DOHH2 (cell line): ENCODE data around the gene CPN2.

ENCODE experiments used
- H3F3A ChIP-seq: fragments of 200-600 bp; sonication (generic), shearing (Covaris generic); 2 replicates; pipeline ENCODE4 v1.6.0; 2016; ENCODE audit warnings: antibody characterized with exemption, mild to moderate bottlenecking; ENCODE audit not compliant: control insufficient read depth, insufficient read depth
- H3K27ac ChIP-seq: fragments of 200-600 bp; sonication (generic); 2 replicates; pipeline ENCODE4 v1.5.1; 2014; ENCODE audit warnings: low read depth, mild to moderate bottlenecking, low read length, moderate library complexity
- H3K27me3 ChIP-seq: fragments of 200-600 bp; sonication (generic); 2 replicates; pipeline ENCODE4 v1.6.1; 2014; ENCODE audit warnings: mild to moderate bottlenecking, low read length, mixed read lengths; ENCODE audit not compliant: control insufficient read depth
- H3K36me3 ChIP-seq: fragments of 200-600 bp; sonication (generic); 2 replicates; pipeline ENCODE4 v1.6.1; 2014; ENCODE audit warnings: mild to moderate bottlenecking, low read length, moderate library complexity, mixed read lengths; ENCODE audit not compliant: control insufficient read depth
- H3K4me1 ChIP-seq: fragments of 200-600 bp; sonication (generic); 2 replicates; pipeline ENCODE4 v1.6.1; 2014; ENCODE audit warnings: mild to moderate bottlenecking, low read length, mixed read lengths; ENCODE audit not compliant: control insufficient read depth
- H3K4me2 ChIP-seq: fragments of 200-600 bp; sonication (generic); 2 replicates; pipeline ENCODE4 v1.6.0; 2014; ENCODE audit warnings: mild to moderate bottlenecking, low read length, moderate library complexity
- H3K4me3 ChIP-seq: fragments of 200-600 bp; sonication (generic); 2 replicates; pipeline ENCODE4 v1.5.1; 2014; ENCODE audit warnings: mild to moderate bottlenecking, low read length, mixed read lengths
- H3K79me2 ChIP-seq: fragments of 200-600 bp; sonication (generic); 2 replicates; pipeline ENCODE4 v1.6.1; 2014; ENCODE audit warnings: mild to moderate bottlenecking, low read length, mixed read lengths; ENCODE audit not compliant: control insufficient read depth
- H3K9me2 ChIP-seq: fragments of 200-600 bp; sonication (generic); replicated peaks from 2 replicates; pipeline ENCODE4 v1.6.1; 2014; ENCODE audit warnings: mild to moderate bottlenecking, low read length, mixed read lengths; ENCODE audit not compliant: control insufficient read depth
- H3K9me3 ChIP-seq: fragments of 200-600 bp; sonication (generic); 2 replicates; pipeline ENCODE4 v1.6.1; 2014; ENCODE audit warnings: antibody characterized with exemption, low read length, mixed read lengths; ENCODE audit not compliant: control insufficient read depth, insufficient read depth
- H4K20me1 ChIP-seq: fragments of 200-600 bp; sonication (generic); 2 replicates; pipeline ENCODE4 v1.6.0; 2014; ENCODE audit warnings: low read depth, mild to moderate bottlenecking, antibody characterized with exemption, low read length, moderate library complexity; ENCODE audit not compliant: control insufficient read depth, insufficient read depth
- CTCF ChIP-seq: fragments of 200-600 bp; sonication (generic); IDR thresholded peaks from one replicate; pipeline ENCODE4 v1.5.1; 2014; ENCODE audit warnings: antibody characterized with exemption, mild to moderate bottlenecking, low read depth, low read length; ENCODE audit not compliant: poor library complexity, severe bottlenecking
- EZH2phosphoT487 ChIP-seq: fragments of 200-600 bp; sonication (generic); IDR thresholded peaks from 2 replicates; pipeline ENCODE4 v1.6.1; 2017; ENCODE audit warnings: borderline replicate concordance, mild to moderate bottlenecking, antibody characterized with exemption, low read length, moderate library complexity, mixed read lengths

The CPN2 gene

GRCh38 chr3:194296454-194297263 is 54.5 kb downstream of the CPN2 start:
- TF ChIP-seq CTCF: no peak
- H3K4me2 ChIP-seq: no peak overlapping the region
- H3K27me3 ChIP-seq: peaks cover 27% of the 10 kb centered on the region
- no peaks in the 10 kb centered on the region for H3K36me3 ChIP-seq
- H4K20me1 ChIP-seq: no peaks in the 10 kb centered on the region
- H3K9me3 ChIP-seq: no peaks in the 10 kb centered on the region
- no peak overlapping the region for H3K27ac ChIP-seq
- no peak overlapping the region for H3K4me3 ChIP-seq
- H3K79me2 ChIP-seq: no peaks in the 10 kb centered on the region
- no peaks in the 10 kb centered on the region for H3F3A ChIP-seq
- H3K9me2 ChIP-seq: no peaks in the 10 kb centered on the region
- no peaks in the 10 kb centered on the region for H3K4me1 ChIP-seq

- H3K36me3 ChIP-seq: no peaks in the 10 kb centered on the region
- no peak overlapping the region for H3K4me3 ChIP-seq
- TF ChIP-seq CTCF (no peak), EZH2phosphoT487 (no peak)
- no peaks in the 10 kb centered on the region for H4K20me1 ChIP-seq
- no peaks in the 10 kb centered on the region for H3F3A ChIP-seq
- H3K27me3 ChIP-seq: peaks cover 31% of the 10 kb centered on the region
- H3K9me2 ChIP-seq: no peaks in the 10 kb centered on the region
- no peak overlapping the region for H3K27ac ChIP-seq
- H3K4me1 ChIP-seq: no peaks in the 10 kb centered on the region
- H3K4me2 ChIP-seq: no peak overlapping the region
- no peaks in the 10 kb centered on the region for H3K9me3 ChIP-seq
- H3K79me2 ChIP-seq: no peaks in the 10 kb centered on the region
Measured at GRCh38 chr3:194294895-194295214, 56.3 kb downstream of the CPN2 start.

- Histone ChIP-seq H3K4me2 (no peak overlapping the region), H3K9me3 (no peaks in the 10 kb centered on the region), H3K27ac (no peak overlapping the region), H3K9me2 (no peaks in the 10 kb centered on the region), H3K27me3 (peaks cover 31% of the 10 kb centered on the region), H4K20me1 (no peaks in the 10 kb centered on the region), H3K36me3 (no peaks in the 10 kb centered on the region), H3K4me3 (no peak overlapping the region), H3K4me1 (no peaks in the 10 kb centered on the region), H3K79me2 (no peaks in the 10 kb centered on the region), H3F3A (no peaks in the 10 kb centered on the region)
- TF ChIP-seq EZH2phosphoT487 (no peak), CTCF (no peak)
Measured at GRCh38 chr3:194294199-194294894, 56.8 kb downstream of the CPN2 start.
